ENCODE measurements around the gene CHMP1A. TPM values are rescaled to one million over a fixed set of nuclear protein-coding genes. Genes with fewer than 3 reads are reported as not detected.

CHMP1A gene
- total RNA-seq (2022; extraction: Qiagen RNA extraction), result 89.6 to 119 TPM (median 92.0 TPM) in 5 replicates

DNA sequence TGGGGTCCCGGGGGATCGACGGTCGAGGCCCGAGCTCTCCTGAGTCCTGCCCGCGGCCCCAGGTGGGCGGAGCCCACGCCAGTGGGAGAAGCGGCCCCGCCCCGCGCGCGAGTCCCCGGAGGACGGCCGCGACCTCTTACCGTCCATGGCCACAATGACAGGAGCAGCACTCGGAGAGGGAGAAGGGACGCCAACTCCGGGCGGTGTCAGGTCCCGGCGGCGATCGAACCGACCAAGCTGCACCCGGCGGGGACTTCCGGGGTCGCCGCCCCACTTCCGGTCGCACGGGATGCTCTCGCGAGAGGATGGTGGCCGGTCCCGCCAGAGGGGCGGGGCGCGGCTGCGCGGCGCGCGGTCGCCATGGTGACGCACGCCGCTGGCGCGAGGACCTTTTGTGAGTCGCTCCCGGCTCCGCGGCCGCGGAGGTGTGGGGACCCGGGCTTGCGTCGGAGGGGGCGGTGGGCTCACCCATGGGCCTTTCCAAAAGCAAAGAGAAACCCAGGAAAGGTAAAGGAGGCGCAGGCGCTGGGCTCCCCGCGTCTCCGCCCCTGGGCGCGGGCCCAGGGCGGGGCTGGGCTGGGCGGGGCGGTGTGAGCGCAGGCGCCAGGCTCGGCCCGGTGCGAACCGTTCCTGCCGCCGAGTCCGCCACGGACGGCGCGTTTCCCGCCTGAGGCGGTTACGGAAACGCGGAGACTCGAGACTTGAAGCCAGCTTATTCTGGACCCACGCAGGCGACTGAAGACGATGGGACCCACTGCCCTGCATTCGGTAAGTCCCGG lies at the start of gene CHMP1A, which contains the start of gene SPATA33:
Gene CHMP1A, minus strand, starts transcription at position 267 of the 779 bp plus-strand sequence. Its CDS starts 120 bp downstream, at position 147.
Gene SPATA33, plus strand, starts transcription at position 395 of the 779 bp plus-strand sequence. Its CDS starts 76 bp downstream, at position 471.

DNA sequence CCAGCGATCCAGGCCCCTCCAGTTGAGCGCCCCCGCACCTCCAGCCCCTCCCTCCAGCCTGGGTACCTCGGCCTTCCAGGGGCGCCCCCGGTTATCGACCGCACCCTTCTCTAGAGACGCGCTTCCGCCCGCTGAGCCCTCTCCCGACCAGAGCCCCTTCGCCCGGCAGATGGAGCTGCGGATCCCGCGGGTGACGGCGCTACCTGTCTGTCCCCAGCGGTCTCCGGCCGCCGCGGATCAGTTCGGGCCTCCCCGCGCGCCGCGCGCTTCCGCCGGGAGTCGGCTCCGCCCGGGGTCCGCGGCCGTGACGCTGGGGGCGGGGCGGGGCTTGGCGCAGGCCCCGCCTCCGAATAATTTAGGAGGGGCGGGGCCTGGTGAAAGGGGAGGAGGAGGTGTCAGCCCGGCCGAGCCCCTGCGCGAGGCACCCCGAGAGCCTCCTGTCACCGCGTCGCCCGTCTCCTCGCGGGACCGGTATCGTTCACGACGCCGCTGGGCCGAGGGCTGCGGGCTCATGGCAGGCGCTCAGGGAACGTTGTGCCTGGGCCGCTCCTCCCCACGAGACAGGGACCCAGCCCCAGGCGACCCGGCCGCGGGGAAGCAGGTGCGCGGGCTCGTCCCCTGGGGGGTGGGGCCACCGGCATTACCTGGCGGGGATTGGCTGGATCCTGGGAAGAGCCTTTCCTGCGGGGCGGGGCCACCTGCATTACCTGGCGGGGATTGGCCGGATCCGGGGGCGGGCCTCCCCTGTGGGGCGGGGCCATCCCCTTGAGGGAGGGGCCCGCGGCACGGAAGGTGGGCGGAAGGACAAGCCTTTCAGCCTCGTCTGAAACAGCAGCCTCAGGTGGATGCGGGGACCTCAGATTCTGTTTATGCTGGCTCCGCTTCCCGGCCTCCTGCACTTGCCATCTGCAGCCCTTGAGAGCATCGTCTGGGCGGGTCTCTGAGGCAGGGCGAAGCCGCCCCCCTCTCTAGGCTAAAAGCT lies 44.2 kb upstream of the CHMP1A start, which contains the start of gene SPATA2L:
Gene SPATA2L, minus strand, starts transcription at position 281 of the 982 bp plus-strand sequence. CDS start 473 bp downstream, outside the sequence.

DNA sequence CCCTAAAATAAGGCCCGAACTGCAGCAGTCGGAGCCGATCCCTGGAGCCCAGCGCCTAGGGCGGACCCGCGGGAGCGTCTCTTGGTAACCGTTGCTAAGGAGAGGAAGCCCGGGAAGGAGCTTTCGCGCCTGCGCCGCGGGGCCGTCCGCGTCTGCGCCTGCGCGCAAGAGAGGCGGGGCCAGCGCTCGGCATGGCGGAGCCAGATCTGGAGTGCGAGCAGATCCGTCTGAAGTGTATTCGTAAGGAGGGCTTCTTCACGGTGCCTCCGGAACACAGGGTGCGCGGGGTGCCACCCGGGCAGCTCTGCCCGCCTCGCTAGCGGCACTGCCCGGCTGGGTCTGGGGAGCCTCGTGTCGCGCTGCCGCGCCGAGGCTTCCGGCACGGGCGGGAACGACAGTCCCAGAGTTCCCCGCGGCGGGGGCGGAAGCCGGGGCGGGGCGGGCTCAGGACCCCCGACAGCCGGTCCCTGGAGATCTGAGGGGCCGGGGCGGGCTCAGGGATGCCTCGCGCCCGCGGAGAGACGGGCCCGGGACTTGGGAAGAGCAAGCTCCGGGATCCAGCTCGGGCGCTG lies 29.1 kb upstream of the CHMP1A start, which contains the start of gene CDK10:
Gene CDK10, plus strand, starts transcription at position 170 of the 572 bp plus-strand sequence. Its CDS starts 22 bp downstream, at position 192.

DNA sequence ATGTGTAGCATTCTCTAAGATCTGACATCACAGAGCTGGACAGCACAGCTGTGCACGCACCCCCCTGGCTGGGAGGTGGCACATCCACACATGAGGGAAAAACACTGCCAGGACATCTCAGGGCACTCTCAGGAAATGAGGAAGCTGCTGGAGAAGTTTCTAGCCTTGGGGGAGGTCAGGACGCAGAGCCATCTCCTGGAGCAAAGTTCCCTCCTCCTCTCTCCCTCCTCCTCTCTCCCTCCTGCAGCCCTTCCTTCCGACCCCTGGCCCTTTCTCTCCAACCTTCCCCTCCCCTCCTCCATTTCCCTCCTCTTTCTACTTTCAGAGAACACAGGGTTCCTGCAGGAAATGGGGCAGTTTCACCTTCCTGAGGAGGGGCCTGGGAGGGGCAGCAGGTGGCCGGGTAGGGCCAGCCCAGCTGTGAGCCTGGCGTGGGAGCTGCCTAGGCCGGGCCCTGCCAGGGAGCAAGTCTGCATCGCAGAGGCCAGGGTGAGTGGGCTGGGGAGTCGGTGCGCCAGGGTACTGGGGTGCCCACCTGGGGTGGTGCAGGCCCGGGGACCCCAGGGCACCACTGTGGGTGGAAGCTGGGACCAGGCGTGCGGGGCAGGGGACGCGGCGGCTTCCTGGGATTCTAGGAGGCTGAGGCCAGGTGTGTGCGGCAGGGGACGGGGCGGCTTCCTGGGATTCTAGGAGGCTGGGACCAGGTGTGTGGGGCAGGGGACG lies 44.1 kb downstream of the CHMP1A start, which contains the start of gene DPEP1:
Gene DPEP1, plus strand, starts transcription at position 412 of the 723 bp plus-strand sequence. CDS start 16,769 bp downstream, outside the sequence.

Other genes with a start within 250 kb of the CHMP1A start
- gene ANKRD11, start 167.1 kb downstream of the CHMP1A start, total RNA-seq (2022; extraction: Qiagen RNA extraction), result 108 to 117 TPM (median 114 TPM) in 5 replicates
- 103 to 121 TPM (median 106 TPM) in 5 replicates for gene SPG7, start 149.3 kb downstream of the CHMP1A start, total RNA-seq (2022; extraction: Qiagen RNA extraction)
- 3,013 to 4,261 TPM (median 4,123 TPM) in 5 replicates for gene RPL13, start 97.0 kb downstream of the CHMP1A start, total RNA-seq (2022; extraction: Qiagen RNA extraction)
- gene CPNE7, start 82.0 kb downstream of the CHMP1A start, total RNA-seq (2022; extraction: Qiagen RNA extraction), result 57.9 to 78.8 TPM (median 76.2 TPM) in 5 replicates
- 0.64 to 1.4 TPM (median 1.1 TPM) in 5 replicates for gene DPEP1, start 44.1 kb downstream of the CHMP1A start, total RNA-seq (2022; extraction: Qiagen RNA extraction)
- 12.0 to 17.5 TPM (median 16.5 TPM) in 5 replicates for gene SPATA33, start 128 bp upstream of the CHMP1A start, total RNA-seq (2022; extraction: Qiagen RNA extraction)
- gene CDK10, start 29.0 kb upstream of the CHMP1A start, total RNA-seq (2022; extraction: Qiagen RNA extraction), result 36.0 to 85.5 TPM (median 42.8 TPM) in 5 replicates
- 9.0 to 13.1 TPM (median 12.6 TPM) in 5 replicates for gene SPATA2L, start 44.0 kb upstream of the CHMP1A start, total RNA-seq (2022; extraction: Qiagen RNA extraction)
- gene VPS9D1, start 63.2 kb upstream of the CHMP1A start, total RNA-seq (2022; extraction: Qiagen RNA extraction), result 3.7 to 5.9 TPM (median 4.9 TPM) in 5 replicates
- gene ZNF276, start 63.8 kb upstream of the CHMP1A start, total RNA-seq (2022; extraction: Qiagen RNA extraction), result 17.7 to 19.5 TPM (median 19.1 TPM) in 5 replicates
- 28.7 to 35.7 TPM (median 32.1 TPM) in 5 replicates for gene FANCA, start 158.9 kb upstream of the CHMP1A start, total RNA-seq (2022; extraction: Qiagen RNA extraction)
- 5.5 to 7.7 TPM (median 7.2 TPM) in 5 replicates for gene SPIRE2, start 170.8 kb upstream of the CHMP1A start, total RNA-seq (2022; extraction: Qiagen RNA extraction)
- 68.0 to 80.0 TPM (median 71.4 TPM) in 5 replicates for gene TCF25, start 215.9 kb upstream of the CHMP1A start, total RNA-seq (2022; extraction: Qiagen RNA extraction)